GM03348 (cell line): ENCODE results near the gene VPS51.
"Not testable (repeated sequence)": the region's sequence is repeated elsewhere in the genome, so short reads cannot be mapped to it uniquely, and the experiment has no call there.

ENCODE experiments used
- DNase-seq: peaks from one replicate; pipeline ENCODE4 v3.0.0; 2012; ENCODE audit warnings: low spot score

Gene VPS51

DNA sequence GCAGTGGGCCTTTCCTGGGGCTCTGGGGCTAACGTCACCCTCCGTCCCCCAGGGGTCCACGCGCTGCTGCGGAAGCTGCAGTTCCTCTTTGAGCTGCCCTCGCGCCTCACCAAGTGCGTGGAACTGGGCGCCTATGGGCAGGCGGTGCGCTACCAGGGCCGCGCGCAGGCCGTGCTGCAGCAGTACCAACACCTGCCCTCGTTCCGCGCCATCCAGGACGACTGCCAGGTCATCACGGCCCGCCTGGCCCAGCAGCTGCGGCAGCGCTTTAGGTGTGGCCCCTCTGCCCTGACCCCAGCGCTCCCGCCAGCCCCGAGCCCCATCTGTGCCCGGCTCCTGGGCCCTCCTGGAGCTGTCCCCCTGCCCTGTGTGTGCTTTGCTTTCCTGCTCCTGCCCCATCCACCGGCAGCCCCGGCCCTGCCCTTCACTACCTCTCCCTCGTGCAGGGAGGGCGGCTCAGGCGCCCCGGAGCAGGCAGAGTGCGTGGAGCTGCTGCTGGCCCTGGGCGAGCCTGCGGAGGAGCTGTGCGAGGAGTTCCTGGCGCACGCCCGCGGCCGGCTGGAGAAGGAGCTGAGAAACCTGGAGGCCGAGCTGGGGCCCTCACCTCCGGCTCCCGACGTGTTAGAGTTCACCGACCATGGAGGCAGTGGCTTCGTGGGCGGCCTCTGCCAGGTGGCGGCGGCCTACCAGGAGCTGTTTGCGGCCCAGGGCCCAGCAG lies 11.9 kb downstream of the VPS51 start:
- DNase-seq = no peak

DNA sequence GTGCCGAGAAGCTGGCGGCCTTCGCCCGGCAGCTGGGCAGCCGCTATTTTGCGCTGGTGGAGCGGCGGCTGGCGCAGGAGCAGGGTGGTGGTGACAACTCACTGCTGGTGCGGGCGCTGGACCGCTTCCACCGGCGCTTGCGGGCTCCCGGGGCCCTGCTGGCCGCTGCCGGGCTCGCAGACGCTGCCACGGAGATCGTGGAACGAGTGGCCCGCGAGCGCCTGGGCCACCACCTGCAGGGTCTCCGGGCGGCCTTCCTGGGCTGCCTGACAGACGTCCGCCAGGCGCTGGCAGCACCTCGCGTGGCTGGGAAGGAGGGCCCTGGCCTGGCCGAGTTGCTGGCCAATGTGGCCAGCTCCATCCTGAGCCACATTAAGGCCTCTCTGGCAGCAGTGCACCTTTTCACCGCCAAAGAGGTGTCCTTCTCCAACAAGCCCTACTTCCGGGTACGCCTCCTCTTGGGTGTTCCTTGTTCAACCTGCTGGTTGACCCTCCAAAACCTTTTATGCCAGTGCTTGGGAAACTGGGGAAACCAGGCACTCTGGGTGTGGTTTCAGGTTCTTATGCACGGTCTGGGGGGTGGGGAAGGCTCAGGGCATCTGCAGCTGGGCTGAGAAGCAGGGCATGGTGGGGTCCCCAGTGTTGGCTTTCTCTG lies 12.6 kb downstream of the VPS51 start:
- no peak for DNase-seq

DNA sequence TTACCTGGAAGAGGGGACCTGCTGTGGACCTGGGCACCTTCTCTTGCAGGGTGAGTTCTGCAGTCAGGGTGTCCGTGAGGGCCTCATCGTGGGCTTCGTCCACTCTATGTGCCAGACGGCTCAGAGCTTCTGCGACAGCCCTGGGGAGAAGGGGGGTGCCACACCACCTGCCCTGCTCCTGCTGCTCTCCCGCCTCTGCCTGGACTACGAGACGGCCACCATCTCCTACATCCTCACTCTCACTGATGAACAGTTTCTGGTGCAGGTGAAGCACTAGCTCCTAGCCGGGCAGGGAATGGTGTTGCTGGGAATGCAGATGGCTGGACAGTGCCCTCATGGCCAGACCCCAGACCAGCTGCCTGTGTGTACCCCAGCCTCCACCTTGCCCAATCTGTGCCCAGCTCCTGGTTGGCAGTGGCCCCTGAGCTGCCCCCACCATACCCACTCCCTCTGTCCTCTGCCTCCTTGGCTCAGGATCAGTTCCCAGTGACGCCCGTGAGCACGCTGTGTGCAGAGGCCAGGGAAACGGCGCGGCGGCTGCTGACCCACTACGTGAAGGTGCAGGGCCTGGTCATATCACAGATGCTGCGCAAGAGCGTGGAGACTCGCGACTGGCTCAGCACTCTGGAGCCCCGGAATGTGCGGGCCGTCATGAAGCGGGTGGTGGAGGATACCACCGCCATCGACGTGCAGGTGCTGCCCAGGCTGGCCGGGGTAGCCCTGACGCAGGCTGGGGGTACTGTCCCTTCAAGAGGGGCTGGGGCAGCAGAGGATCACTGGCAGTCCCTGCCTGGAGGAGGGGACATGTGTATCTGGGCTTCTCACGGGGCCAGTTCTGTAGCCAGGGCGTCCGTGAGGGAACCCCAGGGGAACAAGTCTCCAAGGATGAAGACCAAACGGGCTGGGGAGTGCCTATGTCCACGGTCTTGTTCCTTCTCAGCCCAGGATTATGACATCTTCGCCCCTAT lies 13.5 kb downstream of the VPS51 start:
- DNase-seq = no peak

DNA sequence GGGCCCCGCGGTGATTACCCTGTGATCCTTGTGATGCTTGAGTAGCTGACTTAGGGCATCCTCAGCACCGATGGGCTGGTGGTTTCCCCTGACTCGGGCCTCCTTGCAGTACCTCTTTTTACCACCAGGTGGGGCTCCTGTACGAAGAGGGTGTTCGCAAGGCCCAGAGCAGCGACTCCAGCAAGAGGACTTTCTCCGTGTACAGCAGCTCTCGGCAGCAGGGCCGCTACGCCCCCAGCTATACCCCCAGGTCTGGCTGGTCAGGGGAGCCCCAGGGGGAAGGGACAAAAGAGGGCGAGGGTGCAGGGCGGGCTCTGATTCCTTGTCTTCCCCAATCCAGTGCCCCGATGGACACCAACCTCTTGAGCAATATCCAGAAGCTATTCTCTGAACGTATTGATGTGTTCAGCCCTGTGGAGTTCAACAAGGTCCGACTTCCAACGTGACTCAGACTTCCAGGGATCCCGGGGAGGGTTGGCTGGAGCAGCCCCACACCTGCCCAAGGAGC lies 14.4 kb downstream of the VPS51 start:
- DNase-seq = peak; percentile 90

DNA sequence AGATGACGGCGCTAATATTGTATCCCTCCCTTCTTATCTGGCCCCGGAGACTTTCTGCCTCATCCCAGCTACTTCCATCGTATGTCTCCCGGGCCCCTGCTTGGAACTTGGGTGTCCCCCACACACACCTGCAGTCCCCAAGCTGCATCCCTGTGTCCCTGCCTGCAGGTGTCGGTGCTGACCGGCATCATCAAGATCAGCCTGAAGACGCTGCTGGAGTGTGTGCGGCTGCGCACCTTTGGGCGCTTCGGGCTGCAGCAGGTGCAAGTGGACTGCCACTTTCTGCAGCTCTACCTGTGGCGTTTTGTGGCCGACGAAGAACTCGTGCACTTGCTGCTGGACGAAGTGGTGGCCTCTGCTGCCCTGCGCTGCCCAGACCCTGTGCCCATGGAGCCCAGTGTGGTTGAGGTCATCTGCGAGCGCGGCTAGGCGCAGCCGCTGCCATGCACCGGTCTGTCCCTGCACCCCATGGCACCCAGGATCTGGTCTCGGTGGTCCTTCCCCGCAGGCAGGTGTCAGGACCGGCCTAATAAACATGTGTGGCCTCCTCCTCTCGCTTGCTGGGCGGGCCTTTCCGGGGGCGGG lies 15.2 kb downstream of the VPS51 start:
- no peak for DNase-seq

DNA sequence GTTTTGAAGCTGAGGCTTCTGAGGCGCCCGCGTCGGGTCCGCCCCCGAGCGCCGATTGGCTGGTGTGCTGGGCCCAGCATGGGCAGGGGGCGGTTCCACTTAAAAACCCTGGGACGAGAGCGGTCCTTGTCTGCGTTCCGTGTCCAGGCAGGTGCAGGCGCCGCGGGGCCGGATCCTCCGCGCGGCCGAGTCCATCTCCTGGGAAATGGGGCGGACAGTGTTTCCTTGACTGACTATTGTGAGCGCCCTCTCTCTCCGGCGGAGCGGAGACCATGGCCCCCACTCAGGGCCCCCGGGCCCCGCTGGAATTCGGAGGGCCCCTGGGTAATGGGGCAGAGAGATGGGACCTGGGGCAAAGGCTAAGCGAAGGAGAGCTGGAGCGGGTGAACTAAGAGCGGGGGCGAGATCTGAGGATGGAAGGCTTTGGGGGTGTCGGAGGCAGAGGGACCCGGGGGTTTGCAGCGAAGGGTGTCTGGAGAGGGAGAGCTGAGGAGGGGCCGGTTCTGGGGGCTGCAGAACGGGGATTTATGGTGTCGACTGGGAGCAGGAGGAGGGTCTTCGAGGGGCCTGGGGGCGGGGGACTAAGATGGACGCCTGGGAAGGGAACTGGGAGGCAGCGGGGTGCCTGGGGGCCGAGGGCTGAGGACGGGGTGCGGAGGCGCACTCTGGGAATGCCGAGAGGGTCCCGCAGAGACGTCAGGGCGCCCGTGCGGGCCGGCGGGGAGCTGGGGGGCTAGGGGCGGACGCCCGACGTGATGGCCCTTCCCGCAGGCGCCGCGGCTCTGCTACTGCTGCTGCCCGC lies 15.9 kb downstream of the VPS51 start, which contains the start of gene TM7SF2:
Gene TM7SF2 (plus strand): TSS at position 129 of the 802 bp plus-strand sequence. CDS start 144 bp downstream, at position 273.
- DNase-seq = peak; percentile 98

DNA sequence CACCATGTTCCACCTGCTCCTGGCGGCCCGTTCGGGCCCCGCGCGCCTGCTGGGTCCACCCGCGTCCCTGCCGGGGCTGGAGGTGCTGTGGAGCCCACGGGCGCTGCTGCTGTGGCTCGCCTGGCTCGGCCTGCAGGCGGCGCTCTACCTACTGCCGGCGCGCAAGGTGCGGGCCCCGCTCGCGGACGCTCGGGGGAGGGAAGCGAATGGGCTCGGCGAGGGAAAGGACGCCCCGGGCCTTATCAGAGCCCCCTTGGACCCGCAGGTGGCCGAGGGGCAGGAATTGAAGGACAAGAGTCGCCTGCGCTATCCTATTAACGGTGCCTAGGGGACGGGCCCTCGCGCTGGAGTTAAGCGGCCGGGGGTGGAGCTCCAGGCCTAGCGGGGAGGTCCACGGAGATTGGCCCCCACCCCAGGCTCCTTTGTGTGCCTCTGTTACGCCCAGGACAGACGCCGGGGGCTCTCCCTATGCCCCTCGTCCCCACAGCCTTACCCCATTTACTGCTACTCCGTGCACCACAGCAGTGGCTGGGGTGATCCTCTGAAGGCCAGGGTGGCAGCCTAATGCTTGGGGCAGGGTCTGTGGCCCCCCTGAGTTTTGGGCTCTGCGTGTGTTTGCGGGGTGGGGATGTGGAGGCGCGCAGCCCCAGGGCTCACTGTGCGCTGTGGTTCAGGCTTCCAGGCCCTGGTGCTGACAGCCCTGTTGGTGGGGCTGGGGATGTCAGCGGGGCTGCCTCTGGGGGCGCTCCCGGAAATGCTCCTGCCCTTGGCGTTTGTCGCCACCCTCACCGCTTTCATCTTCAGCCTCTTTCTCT lies 16.7 kb downstream of the VPS51 start:
- peak; percentile 82 for DNase-seq

DNA sequence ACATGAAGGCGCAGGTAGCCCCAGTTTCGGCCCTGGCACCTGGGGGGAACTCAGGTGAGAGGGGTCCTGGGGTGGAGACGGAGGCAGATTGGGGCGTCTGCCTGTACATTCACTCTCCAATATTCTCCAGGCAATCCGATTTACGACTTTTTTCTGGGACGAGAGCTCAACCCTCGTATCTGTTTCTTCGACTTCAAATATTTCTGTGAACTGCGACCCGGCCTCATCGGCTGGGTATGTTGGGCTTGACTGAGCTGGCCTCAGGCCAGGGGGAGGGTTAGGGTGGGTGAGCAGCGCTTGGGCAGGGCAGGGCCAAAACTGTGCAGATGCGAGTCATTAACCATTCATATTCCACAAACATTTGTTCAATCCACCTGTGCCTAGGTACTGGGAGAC lies 17.3 kb downstream of the VPS51 start:
- DNase-seq = no peak

DNA sequence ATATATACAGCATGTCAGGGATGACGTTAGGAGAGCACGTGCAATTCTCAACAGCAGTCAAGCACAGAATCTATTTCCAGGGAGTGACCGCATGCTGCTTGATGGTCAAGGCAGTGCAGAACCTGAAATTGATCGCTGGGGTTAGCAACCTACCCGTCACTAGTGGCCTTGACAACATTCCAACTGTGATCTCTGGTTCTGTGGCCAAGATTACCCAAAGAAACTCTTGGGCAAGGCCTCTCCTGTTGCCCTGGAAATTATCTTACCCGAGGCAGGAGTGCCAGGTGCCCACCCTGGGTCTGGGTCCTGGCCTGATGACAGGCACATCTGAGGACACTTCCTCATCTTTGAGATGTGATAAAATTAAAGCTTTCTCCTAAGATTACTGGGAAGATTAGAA lies 17.8 kb downstream of the VPS51 start:
- DNase-seq = no peak

DNA sequence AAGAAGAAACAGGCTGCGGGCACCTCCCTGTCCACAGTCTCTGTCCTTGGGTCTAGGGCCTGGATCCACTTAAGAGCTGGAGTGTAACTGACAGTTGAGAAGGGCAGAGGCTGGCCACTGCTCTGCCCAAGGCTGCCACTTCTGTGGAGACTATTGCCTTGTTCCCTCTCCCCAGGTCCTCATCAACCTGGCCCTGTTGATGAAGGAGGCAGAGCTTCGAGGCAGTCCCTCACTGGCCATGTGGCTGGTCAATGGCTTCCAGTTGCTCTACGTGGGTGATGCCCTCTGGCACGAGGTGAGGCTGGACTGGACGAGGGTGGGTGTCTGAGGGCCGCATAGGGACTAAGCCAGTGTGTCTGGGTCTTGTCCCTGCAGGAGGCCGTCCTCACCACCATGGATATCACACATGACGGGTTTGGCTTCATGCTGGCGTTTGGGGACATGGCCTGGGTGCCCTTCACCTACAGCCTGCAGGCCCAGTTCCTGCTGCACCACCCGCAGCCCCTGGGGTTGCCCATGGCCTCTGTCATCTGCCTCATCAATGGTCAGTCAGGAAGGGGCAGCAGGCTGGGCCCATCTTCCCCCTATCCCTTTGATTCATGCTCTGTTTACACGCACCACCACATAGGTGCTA lies 18.6 kb downstream of the VPS51 start:
- DNase-seq = no peak

DNA sequence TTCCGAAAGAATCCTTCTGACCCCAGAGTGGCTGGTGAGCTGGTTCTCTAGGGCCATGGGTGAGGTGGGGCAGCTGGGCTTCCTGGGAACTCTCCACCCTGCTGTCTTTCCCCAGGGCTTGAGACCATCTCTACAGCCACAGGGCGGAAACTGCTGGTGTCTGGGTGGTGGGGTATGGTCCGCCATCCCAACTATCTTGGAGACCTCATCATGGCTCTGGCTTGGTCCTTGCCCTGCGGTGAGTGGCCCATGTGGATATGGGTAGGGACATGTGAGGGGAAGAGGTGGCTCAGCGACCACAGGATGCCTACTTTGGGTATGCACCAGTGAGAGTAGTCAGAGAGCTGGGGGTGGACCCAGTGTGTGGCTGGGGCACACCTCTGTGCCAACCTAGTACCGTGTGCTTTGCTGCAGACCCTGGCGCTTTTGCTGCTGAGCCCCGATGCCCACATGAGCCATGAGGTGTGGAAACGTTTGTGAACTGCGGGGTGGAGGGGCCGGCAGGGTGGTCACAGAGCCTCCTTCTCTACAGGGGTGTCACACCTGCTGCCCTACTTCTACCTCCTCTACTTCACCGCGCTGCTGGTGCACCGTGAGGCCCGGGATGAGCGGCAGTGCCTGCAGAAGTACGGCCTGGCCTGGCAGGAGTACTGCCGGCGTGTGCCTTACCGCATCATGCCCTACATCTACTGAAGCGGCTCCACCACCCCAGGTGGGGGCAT lies 19.5 kb downstream of the VPS51 start:
- DNase-seq = no peak

DNA sequence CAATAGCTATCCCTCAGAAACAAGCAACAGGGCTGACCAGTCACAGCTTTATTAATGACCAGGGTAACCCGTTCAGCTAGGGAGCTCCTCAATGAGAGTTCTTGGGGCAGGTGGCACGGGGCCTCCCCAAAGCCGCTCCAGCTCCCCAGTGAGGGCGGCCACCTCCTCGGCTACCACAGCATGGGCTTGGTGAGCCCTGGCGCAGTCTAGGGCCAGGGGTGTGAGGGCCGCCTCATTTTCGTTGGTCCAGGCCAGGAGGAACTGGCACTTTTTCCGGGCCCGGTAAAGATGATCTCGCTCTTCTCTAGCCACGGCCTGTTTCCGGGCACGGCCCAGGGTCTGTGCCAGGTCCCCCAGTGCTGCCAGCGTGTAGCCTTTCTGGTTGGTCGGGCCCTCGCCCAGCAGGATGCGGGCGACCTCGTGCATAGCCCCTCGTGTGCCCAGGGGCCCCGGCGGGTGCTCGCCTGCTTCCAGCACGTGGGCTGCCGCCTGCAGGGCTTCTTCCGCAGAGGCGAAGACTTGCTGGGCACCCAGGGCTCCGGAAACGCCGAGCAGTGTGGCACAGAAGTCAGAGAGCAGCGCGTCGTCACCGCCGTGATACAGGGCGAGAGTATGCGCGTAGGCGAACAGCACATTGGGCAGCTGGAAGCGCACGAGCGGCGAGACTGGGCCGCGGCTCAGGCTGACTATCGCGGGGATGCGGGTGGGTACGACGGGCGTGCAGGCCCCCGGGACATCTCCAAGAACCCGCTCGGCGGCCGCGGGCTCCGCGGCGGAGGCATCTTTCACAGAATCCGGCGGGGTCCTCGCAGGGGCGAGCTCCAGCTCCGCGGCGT lies 20.6 kb downstream of the VPS51 start:
- peak; percentile 62 for DNase-seq

DNA sequence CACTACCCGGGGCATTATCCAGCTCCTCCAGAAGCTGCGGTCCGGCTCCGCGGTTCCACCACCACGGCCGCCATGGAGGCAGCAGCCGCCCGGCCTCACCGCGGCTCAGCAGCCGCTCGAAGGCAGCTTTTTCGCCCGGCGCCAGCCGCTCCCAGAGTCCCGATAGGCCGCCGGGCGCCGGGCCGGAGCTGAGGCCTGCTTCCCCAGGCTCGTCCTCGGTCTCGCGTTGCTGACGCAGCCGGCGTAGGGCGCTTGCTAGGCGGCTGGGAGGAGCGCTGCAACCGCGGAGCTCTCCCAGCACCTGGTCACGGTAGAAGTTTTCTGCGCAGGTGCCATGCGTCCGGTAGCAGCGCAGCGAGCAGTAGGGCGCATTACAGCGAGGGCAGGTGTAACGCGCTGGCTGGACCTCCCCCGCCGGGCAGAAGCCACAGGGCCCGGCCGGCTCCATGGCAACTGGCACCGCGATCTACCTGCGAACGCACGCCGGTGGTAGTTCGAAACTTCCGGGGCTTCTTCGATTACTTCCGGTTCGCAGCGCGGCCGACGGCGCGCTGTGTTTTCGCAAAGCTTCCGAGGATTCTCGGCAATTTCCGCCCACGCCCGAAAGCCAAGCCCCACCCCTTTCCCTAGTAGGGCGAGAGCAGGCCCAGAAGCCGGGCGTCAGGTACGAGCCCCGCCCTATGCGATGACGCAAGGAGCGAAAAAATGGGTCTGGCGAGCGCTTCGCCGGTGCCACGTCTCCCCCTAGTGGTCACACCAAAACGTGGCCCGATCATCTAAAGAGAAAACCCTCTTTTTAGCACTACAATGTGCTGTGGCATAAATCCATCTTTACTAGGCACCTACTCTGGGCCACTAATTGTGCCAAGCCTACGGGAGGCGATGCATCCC lies 21.4 kb downstream of the VPS51 start, which contains the start of gene ZNHIT2:
Gene ZNHIT2 (minus strand): TSS at position 496 of the 891 bp plus-strand sequence. CDS start 48 bp downstream, at position 448.
- peak; percentile 97 for DNase-seq

DNA sequence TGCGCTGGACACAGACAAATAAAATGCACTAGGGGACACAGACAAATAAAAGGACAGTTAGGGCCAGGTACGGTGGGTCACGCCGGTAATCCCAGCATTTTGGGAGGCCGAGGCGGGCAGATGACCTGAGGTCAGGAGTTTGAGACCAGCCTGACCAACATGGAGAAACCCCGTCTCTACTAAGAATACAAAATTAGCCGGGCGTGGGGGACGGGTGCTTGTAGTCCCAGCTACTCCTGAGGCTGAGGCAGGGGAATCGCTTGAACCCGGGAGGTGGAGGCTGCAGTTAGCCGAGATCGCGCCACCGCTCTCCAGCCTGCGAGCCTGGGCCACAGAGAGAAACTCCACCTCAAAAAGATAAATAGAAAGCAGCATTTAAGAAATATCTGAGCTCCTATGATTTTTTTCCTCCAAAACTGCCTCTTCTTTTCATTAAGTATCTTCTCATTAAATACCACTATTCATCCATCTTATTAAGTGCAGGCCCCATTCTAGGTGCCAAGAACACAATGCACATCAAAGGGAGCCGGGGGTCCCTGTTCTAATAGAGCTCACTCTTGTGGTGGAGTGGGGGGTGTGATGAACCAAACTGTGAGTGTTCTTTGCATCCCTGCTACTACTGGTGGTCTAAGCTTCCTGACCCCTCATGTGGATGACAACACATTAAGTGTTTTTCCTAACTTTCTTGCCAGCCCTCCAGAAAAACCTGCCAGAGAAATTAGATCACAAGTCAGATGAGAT lies 22.3 kb downstream of the VPS51 start:
- DNase-seq = no peak

DNA sequence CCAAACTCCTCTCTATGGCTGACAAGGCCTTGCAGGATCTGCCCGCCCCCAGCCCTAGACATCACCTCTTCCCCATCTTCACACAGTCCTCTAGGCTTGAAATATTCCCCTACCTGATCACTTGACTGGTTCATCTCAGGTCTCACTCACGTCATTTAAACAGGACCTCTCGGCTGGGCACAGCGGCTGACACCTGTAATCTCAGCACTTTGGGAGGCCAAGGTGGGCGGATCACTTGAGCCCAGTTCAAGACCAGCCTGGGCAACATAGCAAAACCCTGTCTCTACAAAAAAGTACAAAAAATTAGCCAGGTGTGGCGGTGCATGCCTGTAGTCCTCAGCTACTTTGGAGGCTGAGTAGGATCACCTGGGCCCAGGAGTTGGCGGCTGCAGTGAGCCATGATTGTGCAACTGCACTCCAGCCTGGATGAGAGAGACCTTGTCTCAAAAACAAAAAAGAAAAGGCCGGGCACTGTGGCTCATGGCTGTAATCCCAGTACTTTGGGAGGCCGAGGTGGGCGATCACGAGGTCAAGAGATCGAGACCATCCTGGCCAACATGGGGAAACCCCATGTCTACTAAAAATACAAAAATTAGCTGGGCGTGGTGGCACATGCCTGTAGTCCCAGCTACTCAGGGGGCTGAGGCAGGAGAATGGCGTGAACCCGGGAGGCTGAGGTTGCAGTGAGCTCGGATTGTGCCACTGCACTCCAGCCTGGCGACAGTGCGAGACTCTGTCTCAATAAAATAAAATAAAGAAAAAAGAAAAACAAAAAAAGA lies 23.1 kb downstream of the VPS51 start:
- not testable (repeated sequence) for DNase-seq

DNA sequence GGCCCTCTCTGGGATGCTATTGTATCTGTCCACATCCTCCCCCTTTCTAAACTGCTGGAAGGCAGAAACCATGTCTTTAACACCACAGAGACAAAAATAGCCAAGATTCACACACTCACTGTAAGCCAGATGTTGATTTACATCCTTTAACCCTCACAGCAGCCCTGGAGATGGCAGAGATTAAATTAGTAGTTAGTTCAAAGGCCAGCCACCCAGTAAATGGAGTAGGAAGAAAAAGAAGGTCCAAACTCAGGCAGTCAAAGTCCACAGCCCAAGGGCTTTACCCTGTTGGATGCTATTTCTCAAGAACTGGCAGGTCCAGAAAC lies 23.6 kb downstream of the VPS51 start:
- DNase-seq = no peak
